Renal cortical epithelial cell (primary cell): ENCODE data around the gene KLK6. TPM values are rescaled to one million over a fixed set of nuclear protein-coding genes. Genes with fewer than 3 reads are reported as not detected.

Experiments used
- DNase-seq: peaks from one replicate; pipeline ENCODE4 v3.0.0-alpha.2; 2011; ENCODE audit warnings: low read depth
- total RNA-seq: library from RNA; depleted of rRNA; stranded (reverse); fragments of >200 nt; gene quantifications from 2 replicates; pipeline ENCODE4 v1.2.3, GENCODE V29; 2014

The KLK6 gene
- total RNA-seq, 1 donor from 2014 or later, result 1.0 TPM

DNA sequence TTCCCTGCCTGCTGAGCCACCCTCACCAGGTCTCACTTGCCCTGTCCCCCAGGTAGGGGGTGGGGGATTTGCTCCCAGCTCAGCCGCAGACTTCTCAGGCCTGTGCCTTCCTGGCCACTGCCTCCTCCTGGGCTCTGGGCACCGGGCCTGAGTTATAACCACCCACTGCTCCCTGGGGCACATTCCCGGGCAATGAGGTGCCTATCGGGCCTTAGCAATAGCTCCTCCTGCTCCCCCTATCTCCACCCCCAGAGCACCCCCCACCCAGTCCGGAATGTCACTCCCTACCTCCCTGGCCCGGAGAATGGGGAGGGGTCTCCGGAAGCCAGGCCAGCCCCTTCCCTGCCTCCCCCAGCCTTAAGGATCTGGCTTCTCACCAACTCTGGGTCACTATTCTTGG lies 16.5 kb downstream of the KLK6 start, which contains the start of gene KLK5:
TSS of gene KLK5 (minus strand) at position 129 of the 400 bp plus-strand sequence. CDS start 381 bp downstream, outside the sequence.
- DNase-seq, result no peak

DNA sequence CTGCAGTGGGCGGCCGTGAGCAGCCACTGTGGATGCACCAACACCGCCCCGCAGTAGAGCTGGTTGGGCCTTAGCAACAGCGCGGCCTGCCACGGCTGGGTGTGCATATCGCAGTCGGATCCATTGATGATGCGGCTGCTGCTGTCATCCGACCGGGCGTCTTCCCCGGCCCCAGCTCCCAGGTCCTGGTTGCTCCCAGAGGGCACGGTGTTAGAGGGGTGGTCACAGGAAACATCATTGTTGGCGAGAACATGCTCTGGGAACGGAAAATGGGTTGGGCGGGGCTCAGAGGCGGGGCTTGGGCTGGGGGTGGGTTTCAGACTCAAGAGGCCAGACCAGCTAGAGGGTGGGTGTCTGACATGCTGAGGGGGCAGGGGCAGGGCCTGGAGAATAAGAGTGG lies 19.5 kb downstream of the KLK6 start:
- DNase-seq, result no peak

DNA sequence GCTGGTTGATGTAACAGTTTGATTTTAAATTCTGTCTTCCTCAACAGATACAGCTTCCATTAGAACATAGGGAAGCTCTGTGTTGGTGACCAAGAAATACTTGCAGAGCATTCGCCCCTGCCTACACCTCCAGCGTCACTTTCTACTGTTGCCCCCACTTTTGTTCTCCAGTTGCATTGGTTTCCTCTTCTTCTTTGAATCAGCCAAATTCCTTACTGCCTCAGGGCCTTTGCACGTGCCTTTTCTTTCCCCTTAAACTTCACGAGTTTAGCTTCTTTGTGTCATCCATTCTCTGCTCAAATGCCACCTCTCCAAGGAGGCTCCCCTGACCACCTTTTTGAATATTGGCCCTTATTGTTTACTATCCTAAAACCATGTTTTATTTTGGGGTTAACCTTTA lies 22.3 kb downstream of the KLK6 start:
- no peak for DNase-seq

DNA sequence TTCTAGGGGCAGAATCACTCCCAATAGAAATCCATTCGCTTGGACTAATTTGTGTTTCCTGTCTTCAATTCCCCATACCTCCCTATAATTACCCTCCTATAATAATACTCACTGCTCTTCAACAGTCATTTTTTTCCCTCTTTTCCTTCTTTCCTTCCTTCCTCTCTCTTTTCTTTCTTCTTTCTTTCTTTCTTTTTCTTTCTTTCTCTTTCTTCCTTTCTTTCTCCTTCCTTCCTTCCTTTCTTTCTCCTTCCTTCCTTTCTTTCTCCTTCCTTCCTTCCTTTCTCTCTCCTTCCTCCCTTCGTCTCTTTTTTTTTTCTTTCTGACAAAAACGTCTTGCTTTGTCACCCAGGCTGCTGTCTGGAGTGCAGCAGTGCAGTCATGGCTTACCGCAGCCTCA lies 24.6 kb downstream of the KLK6 start:
- DNase-seq, result no peak

DNA sequence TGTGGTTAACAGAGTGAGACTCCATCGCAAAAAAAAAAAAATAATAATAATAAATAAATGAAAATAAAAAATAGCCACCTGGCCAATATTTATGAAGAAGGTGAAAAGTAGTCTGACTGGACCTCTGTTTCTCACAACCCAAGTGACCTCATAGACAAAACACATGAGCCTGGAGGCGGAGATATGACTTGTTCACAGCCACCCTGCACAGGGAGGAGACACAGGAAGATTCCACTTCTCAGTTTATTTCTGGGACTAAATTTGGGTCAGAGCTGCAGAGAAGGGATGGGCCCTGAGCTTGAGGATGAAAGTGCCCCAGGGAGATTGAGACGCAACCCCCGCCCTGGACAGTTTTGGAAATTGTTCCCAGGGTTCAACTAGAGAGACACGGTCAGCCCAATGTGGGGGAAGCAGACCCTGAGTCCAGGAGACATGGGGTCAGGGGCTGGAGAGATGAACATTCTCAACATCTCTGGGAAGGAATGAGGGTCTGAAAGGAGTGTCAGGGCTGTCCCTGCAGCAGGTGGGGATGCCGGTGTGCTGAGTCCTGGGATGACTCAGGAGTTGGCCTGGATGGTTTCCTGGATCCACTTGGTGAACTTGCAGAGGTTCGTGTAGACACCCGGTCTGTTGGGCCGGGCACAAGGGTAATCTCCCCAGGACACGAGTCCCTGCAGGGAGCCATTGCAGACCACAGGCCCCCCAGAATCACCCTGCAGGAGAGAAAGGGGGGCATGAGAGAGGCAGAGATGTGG lies 26.1 kb downstream of the KLK6 start:
- no peak for DNase-seq

DNA sequence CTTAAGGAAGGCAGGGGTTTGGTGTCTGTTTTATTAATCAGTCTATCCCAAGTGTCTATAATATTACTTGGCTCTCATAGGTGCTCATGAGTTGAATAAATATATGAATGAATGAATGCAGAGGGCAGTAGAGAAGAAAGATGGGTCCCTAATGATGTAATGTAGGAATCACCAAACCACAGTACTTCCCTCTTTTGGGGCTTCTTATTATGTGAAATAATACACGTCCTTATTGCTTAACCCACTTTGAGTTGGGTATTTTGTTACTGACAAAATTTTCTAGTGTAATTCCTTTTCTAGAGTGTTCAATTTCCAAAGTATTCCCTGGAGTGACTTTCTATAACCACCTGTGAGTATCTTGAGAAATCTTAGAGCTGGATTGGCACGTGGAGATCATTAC lies 29.8 kb downstream of the KLK6 start:
- DNase-seq, result no peak

DNA sequence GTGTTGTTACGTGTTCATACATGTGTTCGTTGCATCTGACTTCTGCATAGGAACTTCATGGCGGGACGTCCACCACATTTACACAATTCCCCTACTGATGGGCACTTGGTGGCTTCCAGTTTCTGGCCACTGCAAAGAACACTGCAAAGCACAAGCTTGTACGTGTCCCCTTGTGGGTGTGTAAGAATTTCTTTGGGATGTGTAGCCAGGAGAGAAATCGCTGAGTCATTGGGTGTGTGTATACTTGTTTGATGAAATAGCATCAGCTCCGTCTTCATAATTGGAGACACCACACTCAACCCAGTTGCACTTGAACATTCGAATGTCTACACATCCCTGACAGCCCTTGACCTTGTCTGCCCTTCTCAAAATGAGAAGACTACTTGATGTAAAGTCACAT lies 35.8 kb downstream of the KLK6 start:
- DNase-seq, result peak; percentile 25

DNA sequence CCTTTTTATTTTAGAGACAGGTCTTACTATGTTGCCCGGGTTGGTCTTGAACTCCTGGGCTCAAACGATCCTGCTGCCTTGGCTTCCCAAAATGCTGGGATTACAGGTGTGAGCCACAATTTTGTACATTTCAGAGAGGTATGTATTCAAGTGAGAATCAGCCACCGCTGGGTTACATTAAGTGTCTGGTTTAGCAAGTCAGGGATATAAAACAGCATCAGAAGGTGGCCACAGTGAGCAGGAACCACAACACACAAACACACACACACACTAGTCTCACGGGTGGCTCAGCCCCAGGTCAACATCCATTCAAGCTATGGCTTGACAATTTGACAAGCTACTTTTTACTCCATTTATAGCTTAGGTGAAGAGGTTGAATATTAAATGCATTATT lies 36.7 kb downstream of the KLK6 start:
- no peak for DNase-seq

DNA sequence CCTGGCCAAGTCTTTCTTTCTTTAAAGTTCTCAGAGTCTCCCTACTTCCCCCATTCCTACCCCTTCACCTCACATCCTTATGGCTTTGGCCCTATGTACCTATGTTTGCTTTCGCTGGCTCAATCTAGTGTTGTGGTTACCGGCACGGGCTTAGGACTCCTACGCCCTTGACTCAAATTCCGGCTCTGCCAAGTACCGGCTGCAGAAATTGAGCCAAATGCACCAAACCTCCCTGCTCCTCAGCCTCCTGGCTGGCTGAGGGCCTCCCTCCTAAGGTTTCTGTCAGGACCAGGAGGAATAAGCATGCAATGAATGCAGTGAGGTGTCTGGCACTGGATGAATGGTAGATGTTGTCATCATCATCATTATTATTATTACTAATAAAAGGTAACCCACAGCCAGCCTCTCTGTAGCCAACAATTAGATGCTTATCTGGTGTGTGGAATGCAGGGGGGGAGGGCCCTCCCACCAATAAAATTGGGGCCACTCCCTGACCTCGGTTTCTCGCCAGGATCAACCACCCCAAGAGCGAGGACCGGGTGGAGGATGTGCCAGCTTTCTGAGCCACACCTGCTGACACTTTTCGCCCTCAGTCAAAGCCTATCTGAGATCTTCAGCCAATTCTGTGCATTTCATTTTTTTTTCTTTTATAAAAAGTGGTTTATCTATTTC lies 37.2 kb downstream of the KLK6 start:
- DNase-seq, result peak; percentile 39

DNA sequence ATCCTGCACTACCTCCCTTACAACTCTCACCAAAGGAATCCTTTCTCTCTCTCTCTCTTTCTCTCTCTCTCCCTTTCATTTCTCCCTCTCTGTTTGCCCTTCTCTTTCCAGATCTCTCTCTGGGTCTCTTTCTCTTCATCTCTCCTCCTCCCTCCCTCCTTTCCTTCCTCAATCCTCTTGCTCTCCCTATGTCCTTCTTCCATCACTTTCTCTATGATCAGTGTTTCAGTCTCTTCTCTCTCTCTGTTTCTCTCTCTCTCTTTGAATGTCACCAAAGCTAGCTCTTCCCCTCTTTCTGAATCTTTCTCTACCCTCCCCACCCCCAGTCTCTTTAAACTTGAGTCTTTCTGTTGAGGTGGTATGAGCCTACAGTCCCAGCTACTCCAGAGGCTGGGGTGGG lies 38.4 kb downstream of the KLK6 start:
- DNase-seq, result no peak

DNA sequence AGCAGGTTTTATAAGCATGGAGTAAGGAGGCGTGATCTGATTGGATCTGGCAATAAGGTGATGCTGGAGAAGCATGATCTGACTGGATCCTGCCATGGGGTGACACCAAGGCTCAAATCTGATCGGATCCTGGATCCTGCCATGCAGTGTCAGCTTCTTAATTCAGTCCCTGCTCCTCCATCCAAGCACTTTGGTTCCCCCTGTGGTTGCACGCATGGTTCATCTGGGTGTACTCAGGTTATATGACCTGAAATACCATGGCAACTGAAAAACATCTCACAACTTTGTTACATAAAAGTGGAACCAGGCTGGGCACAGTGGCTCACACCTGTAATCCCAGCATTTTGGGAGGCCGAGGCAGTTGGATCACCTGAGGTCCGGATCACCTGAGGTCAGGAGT lies 40.6 kb downstream of the KLK6 start:
- DNase-seq, result peak; percentile 7

DNA sequence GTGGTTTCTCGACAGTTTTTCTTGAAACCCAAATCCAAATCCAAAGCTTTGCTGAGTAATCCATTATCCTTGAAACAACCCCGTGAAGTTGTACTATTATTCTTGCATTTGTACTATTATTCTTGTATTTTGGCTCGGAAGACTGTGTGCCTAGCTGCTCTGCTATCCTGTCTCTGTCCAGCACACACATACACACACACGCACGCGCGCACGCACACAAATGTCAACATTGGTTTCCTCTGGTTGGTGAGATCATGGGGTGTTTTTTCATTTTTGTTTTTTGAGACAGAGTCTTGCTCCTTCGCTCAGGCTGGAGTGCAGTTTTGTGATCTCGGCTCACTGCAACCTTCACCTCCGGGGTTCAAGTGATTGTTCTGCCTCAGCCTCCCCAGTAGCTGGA lies 43.2 kb downstream of the KLK6 start:
- no peak for DNase-seq

DNA sequence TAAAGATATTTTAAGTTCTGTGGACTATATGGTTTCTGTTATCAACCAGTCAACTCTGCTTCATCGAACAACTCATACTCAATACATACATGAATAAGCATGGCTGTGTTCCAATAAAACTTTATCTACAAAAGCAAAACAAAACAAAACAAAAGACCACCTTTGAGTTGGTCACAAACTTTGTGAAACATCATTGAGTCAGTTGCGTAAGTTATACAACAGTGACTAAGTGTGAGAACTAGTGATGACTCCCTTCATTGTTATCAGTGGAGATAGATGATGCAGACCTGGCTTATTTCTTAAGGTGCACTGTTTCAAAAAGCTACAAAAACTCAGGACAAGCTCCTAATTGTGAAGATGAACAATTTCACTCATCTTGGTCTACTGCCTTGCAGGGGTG lies 43.7 kb downstream of the KLK6 start:
- DNase-seq, result peak; percentile 10

DNA sequence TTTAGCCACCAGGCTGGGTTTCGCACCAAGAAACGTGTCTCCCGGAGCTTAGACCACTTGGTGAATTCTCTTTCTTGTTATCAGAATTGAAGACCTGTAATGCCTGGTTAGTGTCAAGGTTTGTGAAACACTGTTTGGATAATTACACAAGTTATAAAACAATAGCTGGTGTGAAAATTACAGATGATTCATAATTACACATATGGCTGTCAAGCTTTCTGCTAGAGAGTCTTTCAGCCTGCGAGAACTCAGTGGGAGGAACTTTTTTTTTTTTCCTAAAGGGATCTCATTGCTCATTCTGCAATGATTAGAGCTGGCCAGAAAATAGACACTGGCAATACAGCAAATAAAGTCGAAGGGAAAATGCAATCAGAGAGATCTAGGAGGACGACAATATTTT lies 44.8 kb downstream of the KLK6 start:
- no peak for DNase-seq

DNA sequence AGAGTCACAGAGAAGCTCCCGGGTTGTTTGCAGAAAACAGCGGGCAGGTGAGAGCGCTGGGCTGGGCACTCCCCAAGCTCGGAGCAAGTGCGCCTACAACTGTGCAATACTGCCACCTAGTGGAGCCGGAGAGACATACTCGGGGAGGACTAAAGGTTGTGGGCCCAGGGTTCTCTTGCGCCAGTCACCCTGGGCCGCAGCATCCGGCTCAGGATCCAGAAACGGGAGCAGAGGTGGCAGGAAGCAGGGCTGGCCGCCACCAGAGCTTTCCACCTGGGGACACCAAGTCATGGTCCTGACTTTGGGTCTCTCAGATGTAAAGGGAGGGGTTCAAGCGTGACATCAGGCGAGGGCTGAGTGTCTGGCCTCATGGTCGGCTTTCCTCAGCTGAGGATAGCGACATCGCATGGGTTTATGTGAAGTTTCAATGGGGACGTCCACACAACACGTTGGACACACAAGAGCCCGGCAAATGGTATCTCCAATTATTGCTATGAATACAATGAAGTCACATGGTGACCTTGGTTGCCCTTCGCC lies 47.0 kb downstream of the KLK6 start:
- DNase-seq, result peak; percentile 57

DNA sequence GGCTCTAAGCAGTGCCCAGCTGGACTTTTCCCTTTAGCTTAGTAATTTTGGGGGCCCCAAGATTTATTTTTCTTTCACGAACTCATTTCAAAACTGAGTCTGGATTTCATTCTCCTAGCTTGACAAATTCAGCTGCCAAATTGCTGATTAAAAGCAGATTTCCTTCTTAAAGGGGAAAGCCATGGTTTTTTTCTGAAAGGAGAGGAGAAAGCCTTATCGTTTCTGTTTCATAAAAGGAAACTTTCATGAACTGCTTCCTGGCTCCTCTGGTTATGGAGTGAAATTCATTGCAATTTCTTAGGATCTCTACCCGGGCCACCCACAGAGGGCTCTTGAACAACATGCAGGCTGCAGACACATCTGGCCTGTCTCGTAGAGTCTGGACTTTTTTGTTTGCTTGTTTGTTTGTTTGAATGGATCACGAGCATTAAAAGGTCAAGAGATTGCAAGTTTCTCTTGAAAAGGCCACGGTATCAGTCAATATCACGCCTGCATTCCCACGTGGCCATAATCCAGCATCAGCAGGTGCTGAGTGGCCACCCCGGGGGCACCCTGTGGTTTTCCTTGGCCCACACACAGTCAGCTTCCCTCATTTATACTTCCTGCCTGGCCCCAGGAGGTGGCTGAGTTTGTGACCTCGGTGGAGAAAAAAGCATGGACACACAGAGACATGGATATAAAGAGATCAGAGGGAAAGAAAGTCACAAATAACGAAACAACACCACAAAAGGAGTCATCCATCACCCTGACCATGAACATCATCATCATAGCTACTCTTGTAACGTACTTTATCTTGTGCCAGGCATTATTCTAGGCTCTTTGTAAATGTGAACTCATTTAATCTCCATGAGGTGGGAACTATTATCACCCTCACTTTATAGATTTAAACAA lies 47.7 kb downstream of the KLK6 start:
- DNase-seq, result no peak

DNA sequence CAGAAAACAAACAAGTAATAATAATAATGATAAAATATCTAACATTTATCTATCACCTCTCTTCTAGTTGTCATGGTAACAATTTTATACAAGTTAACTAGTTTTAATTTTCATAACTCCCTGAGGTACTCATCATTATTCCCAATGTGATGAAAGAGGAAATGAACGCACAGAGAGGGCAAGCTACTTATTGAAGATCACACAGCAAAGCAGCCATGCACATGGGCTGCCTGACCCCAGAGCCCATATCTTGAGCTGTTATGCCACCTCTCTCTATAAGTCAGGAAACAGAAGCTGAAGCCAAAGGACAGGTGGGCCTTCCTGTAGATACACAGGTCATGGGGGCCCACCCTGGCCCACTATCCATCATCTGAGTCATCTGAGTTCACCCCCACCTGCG lies 53.3 kb downstream of the KLK6 start:
- no peak for DNase-seq

DNA sequence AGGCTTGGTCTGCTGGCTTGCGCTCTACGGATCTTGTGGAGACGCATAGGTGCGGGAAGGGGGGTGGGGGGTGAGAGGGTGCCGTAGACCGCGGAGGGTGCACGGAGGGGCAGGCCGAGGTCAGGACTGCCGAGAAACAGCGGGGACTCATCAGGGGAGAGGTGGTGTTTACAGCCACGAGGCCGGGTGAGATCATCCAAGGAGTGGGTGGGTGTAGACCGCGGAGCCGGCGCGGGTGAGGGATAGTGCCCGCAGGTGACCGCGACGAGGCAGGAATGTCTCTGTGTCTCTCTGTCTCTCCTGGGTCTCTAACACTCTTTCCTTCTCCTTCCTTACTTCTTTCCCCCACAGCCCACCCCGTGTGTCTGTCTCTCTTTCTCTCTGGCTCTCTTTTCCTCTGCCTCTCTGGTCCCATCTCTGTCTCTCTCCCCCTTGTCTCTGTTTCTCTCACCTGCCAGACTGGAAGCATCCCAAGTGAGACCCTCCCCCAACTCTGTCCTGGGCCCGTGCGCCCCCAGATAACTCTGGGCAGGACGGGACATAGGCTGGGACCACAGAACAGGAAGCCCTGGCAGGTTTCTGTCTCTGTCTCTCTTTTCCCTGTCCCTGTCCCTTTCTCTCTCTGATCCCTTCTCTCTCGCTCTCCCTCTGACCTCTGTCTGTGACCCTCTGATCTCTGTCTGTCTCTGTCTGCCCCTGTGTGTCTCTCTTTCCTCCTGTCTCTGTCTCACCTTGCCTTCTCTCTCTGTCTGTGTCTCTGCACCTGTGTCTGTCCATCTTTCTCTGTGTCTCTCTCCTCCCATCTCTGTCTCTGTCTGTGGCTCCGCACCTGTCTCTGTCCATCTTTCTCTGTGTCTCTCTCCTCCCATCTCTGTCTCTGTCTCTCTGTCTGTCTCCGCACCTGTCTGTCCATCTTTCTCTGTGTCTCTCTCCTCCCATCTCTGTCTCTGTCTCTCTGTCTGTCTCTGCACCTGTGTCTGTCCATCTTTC lies 56.4 kb downstream of the KLK6 start:
- no peak for DNase-seq

DNA sequence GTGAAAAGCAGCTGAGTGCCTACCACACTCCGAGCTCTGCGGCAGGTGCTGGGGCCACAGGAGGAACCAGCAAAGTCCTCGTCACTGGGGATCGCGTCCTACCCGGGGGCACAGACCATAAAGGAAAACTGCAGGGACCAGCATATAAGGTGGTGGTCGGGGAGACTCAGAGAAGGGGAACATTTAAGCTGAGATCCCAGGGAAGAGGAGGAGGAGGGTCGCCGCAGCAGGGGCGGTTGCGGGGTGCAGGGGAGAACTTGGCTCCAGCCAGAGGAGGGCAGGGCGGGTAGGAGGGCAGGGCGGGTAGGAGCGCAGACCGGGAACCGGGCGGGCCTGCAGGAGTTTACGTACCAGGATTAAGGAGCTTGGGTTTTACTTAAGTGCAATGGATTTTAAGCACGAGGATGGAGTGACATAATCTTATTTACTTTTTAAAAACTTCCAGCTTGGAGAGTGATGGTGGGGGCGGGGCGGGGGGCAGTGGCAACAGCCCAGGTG lies 57.2 kb downstream of the KLK6 start:
- DNase-seq, result no peak

DNA sequence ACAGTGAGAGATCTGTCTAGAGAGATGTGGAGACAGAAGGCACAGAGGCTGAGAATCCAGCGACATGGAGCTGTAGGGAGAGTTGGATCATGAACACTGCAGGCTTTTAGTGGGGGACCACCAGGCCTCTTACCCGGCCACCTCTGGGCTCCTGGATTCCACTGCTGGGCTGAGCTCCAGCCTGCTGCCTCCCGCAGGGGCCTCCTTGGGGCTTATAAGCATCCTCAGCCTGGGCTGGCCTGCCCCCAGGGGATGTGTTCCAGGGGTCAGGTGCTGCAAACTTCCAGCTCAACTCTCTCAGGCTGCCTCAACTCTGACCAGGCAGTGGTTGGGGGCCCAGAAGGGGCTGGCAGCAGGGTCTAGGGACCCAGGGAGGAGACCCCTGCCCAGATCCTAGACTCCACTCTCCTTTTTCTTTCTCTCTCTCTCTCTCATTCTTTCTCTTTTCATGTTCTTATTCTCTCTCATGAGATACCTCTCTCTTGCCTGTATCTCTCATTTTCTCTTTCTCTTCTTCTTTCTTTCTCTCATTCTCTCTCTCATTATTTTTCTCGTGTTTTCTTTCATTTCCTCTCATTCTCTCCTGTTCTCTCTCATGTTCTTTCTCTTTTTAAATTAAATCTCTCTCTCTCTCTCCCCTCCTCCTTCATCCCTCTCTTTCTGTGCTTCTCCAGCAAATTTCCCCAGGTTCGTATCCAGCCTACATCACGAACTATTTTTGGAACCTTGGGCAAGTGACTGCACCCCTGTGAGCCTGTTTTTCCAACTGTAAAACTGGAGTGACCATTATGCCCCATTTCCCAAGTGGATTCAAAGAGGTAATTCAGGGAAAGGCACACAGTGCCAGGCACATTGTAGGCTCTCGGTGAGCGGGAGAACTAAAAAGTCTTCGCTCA lies 57.9 kb downstream of the KLK6 start, which contains the start of gene KLK4:
TSS of gene KLK4 (minus strand) at position 190 of the 896 bp plus-strand sequence. CDS start 657 bp downstream, outside the sequence.
- DNase-seq, result no peak
